Measurements from ENCODE around the gene LCP2. TPM values are rescaled to one million over a fixed set of nuclear protein-coding genes. Genes with fewer than 3 reads are reported as not detected.

Gene LCP2
- polyA plus RNA-seq, 4 donors, result 2.9 to 14.1 (median 7.8) TPM

Other genes starting within 250 kb of the LCP2 start
- under 1 TPM in 2 of 4 donors, not detected in 2; 0.03 to 0.09 TPM for gene FOXI1, start 191.9 kb downstream of the LCP2 start, polyA plus RNA-seq
- gene C5orf58, start 64.8 kb downstream of the LCP2 start, polyA plus RNA-seq, result under 1 TPM in 1 of 4 donors, not detected in 3; 0.69 TPM
- gene KCNMB1, start 91.6 kb upstream of the LCP2 start, polyA plus RNA-seq, result 1 to 10 TPM in 1 of 4 donors, under 1 TPM in 3; 0.22 to 3.6 (median 0.63) TPM
- 1 to 10 TPM in 1 of 4 donors, under 1 TPM in 1, not detected in 2; 0.21 to 1.0 TPM for gene KCNIP1, start 206.2 kb upstream of the LCP2 start, polyA plus RNA-seq